ENCODE results near the gene INO80D.

GRCh38 chr2:206040525-206040924 lies 45.4 kb downstream of the INO80D start:
- no peak for TF ChIP-seq POLR2AphosphoS5 (IDR thresholded peaks at IDR 0.05; ENCODE audit: borderline replicate concordance, low read depth, low read length)
- TF ChIP-seq EZH2 (IDR thresholded peaks at IDR 0.05): no peak
- no peak for TF ChIP-seq FOXP2 (optimal IDR thresholded peaks at IDR 0.05; ENCODE audit: control extremely low read depth, extremely low read length, insufficient read depth)

Measured in SK-N-MC (cell line).